GM12801 (cell line): ENCODE results near the gene KCNJ15.

Source experiments
- CTCF ChIP-seq: IDR thresholded peaks from one replicate; pipeline ENCODE4 v1.5.1; 2011; ENCODE audit warnings: control low read depth; ENCODE audit not compliant: insufficient read length; ENCODE audit errors: extremely low read depth

KCNJ15 gene

GRCh38 chr21:38287476-38287875, 30.7 kb downstream of the KCNJ15 start:
- no peak for TF ChIP-seq CTCF

GRCh38 chr21:38289705-38290485, 33.1 kb downstream of the KCNJ15 start:
- TF ChIP-seq CTCF: no peak

GRCh38 chr21:38290809-38291208, 34.0 kb downstream of the KCNJ15 start:
- no peak for TF ChIP-seq CTCF

- TF ChIP-seq CTCF: no peak
Measured at GRCh38 chr21:38291874-38292273, 35.1 kb downstream of the KCNJ15 start.

GRCh38 chr21:38293113-38293512, 36.3 kb downstream of the KCNJ15 start:
- TF ChIP-seq CTCF: no peak

- no peak for TF ChIP-seq CTCF
Measured at GRCh38 chr21:38293765-38294164, 37.0 kb downstream of the KCNJ15 start.

GRCh38 chr21:38294609-38295008, 37.8 kb downstream of the KCNJ15 start:
- TF ChIP-seq CTCF: no peak
